Heart right ventricle (tissue), 16 donors: ENCODE data around the gene ZNF101. TPM values are rescaled to one million over a fixed set of nuclear protein-coding genes. Genes with fewer than 3 reads are reported as not detected.
"Not testable (repeated sequence)": the region's sequence is repeated elsewhere in the genome, so short reads cannot be mapped to it uniquely, and the experiment has no call there.

Source experiments
- ATAC-seq, 8 donors: fragments of 200-7000 bp; cut with Tn5 transposase; one replicate each; pipeline ENCODE4 v1.9.1; 2020; ENCODE audit warnings: mild to moderate bottlenecking in 8 of 8, moderate library complexity in 8 of 8, moderate number of reproducible peaks in 1 of 8
- DNase-seq, 2 donors: peaks; one replicate each; pipeline ENCODE4 v3.0.0-alpha.2; 2020
- H3K27ac ChIP-seq, 10 donors: fragments of 200-600 bp; sonication (generic) in 2 of 10; one replicate each; pipeline versions ENCODE4 v1.5.0 to v1.8.0; 2020 to 2022; ENCODE audit warnings: mild to moderate bottlenecking in 3 of 10
- H3K27me3 ChIP-seq, 7 donors: fragments of 200-600 bp; one replicate each; pipeline ENCODE4 v1.8.0; 2021 to 2022; ENCODE audit warnings: mild to moderate bottlenecking in 2 of 7
- H3K36me3 ChIP-seq, 9 donors: fragments of 200-600 bp; sonication (generic) in 1 of 9; one replicate each; pipeline versions ENCODE4 v1.5.0 to v1.8.0; 2020 to 2022; ENCODE audit warnings: mild to moderate bottlenecking in 2 of 9
- H3K4me1 ChIP-seq, 9 donors: fragments of 200-600 bp; sonication (generic) in 1 of 9; one replicate each; pipeline versions ENCODE4 v1.5.0 to v1.8.0; 2020 to 2022; ENCODE audit warnings: mild to moderate bottlenecking in 4 of 9
- H3K4me3 ChIP-seq, 10 donors: fragments of 200-600 bp; sonication (generic) in 2 of 10; one replicate each; pipeline versions ENCODE4 v1.5.0 to v1.8.0; 2020 to 2022; ENCODE audit warnings: mild to moderate bottlenecking in 7 of 10, moderate library complexity in 2 of 10
- H3K9me3 ChIP-seq, 11 donors: fragments of 200-600 bp in 10 of 11; sonication (generic) in 2 of 11; one replicate each; pipeline versions ENCODE4 v1.5.0 to v1.8.0; 2013 to 2022; ENCODE audit warnings: mild to moderate bottlenecking in 2 of 11, control low read depth in 1 of 11, moderate library complexity in 1 of 11
- CTCF ChIP-seq, 9 donors: fragments of 200-600 bp; sonication (generic) in 2 of 9; IDR thresholded peaks; one replicate each; pipeline versions ENCODE4 v1.5.0 to v1.8.0; 2021 to 2022; ENCODE audit warnings: antibody characterized with exemption in 9 of 9, mild to moderate bottlenecking in 5 of 9, moderate library complexity in 1 of 9
- WGBS, 2 donors: extraction: QIAGEN DNeasy Blood & Tissue Kit; methylation state at CpG; one replicate each; pipeline ENCODE4 v1.1.7; 2013; ENCODE audit warnings: inconsistent platforms in 1 of 2; 5-methylcytosine and 5-hydroxymethylcytosine counted together
- intact Hi-C, 10 donors: fragments of 100-400 bp; cut with DNase I; formaldehyde crosslinking; loops; one replicate each; pipeline versions ENCODE4 v1.11.1 to v1.14.2; 2022
- polyA plus RNA-seq, 2 donors: library from polyadenylated mRNA; stranded (reverse); fragments of 200-250 nt; gene quantifications; one replicate each; pipeline ENCODE4 v1.2.3, GENCODE V29; 2013
- total RNA-seq, 10 donors: library from RNA; stranded (reverse); fragmentation: NEBNext Ultra II Directional in 3 of 10; extraction: Animal tissue kit (Norgen Biotek cat#: 25700) in 3 of 10; gene quantifications; one replicate each; pipeline versions ENCODE4 v1.2.1 to v1.2.4, GENCODE V29; 2021 to 2023
- donor health status: Arrhythmogenic right ventricular cardiomyopathy.
- donor health status: ischemic (EF 13 %, LVEDD 7.1; RV severe dilation, severe dysfunction).
- donor health status: healthy with polysubstance abuse.
- donor health status: DM: no; HTN: yes; CAD: no.
- donor health status: DM: no; HTN: no; CAD: no.
- donor health status: ischemic (EF 25% LVEDD 6.9; RV normal size, moderate dysfunction).
- donor health status: ischemic (EF 25% LVEDD 5.7; RV mildly dilated, moderate dysfunction).
- donor health status: healthy.
- donor health status: DM: yes; HTN: yes; CAD: no.
- donor health status: Ischemic cardiomyopathy.
- donor health status: ischemic (EF 35%, LVEDD 5.7; RV mildly dilated, moderate dysfunction).
- donor health status: nonischemic (EF 11% LVEDD 7.7; RV severe dilation, severe dysfunction).
- donor health status: DM: yes; HTN: yes; CAD: no.
- donor health status: PGD.
- donor health status: ischemic (EF 29% LVEDD 5.4; RV normal size, mild dysfunction).
- donor health status: nonischemic (EF 23%, LVEDD 6.1; RV moderate dilation, normal function).

ZNF101 gene
- total and polyA plus RNA-seq, 12 donors, result 2.5 to 6.9 (median 3.8) TPM

DNA sequence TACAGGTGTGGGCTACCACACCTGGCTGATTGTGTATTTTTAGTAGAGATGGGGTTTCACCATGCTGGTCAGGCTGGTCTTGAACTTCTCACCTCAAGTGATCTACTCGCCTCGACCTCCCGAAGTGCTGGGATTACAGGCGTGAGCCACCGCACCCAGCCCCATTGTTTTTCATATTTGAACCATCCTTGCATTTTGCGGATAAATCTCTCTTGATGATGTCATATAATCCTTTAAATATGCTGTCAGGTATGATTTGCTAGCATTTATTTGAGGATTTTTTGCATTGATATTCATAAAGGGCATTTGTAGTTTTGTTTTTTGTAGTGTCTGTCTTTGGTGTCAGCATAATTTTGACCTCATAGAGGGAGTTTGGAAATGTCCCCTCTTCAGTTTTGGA lies 5.7 kb downstream of the ZNF101 start:
- Histone ChIP-seq H3K4me3 (no peak overlapping the region), H3K27me3 (no peaks in the 10 kb centered on the region), H3K4me1 (peaks cover 0 to 12% (median 8%) of the 10 kb centered on the region in 9 donors), H3K27ac (no peak overlapping the region), H3K36me3 (peaks cover 0 to 77% (median 20%) of the 10 kb centered on the region in 9 donors), H3K9me3 (peaks cover 0 to 73% (median 3%) of the 10 kb centered on the region in 11 donors)
- intact Hi-C loops, result loop anchor here in 1 of 10 donors (10.0 kb wide), 1 partner anchor 60 kb away; the partner anchor contains the start of gene ZNF14
- TF ChIP-seq CTCF (IDR thresholded peaks at IDR 0.05), result no peak
- ATAC-seq (no peak), DNase-seq (no peak)
- 98 to 100% methylated on average over 6 of the region's 6 CpGs for WGBS, 2 donors

- 95 to 98% methylated on average over 7 of the region's 7 CpGs for WGBS, 2 donors
- H3K36me3 ChIP-seq, result peaks cover 0 to 100% (median 30%) of the 10 kb centered on the region in 9 donors
- intact Hi-C loops, result loop anchor here in 1 of 10 donors (10.0 kb wide), 1 partner anchor 57 kb away; the partner anchor contains the start of gene ZNF14
- H3K27ac ChIP-seq, result no peak overlapping the region
- no peaks in the 10 kb centered on the region for H3K4me1 ChIP-seq
- H3K4me3 ChIP-seq, result no peak overlapping the region
- DNase-seq, result no peak
- peaks cover 0 to 95% (median 8%) of the 10 kb centered on the region in 11 donors for H3K9me3 ChIP-seq
- no peaks in the 10 kb centered on the region for H3K27me3 ChIP-seq
- no peak for ATAC-seq
- TF ChIP-seq CTCF (IDR thresholded peaks at IDR 0.05), result no peak
Measured at GRCh38 chr19:19677579-19677978, 8.9 kb downstream of the ZNF101 start.

DNA sequence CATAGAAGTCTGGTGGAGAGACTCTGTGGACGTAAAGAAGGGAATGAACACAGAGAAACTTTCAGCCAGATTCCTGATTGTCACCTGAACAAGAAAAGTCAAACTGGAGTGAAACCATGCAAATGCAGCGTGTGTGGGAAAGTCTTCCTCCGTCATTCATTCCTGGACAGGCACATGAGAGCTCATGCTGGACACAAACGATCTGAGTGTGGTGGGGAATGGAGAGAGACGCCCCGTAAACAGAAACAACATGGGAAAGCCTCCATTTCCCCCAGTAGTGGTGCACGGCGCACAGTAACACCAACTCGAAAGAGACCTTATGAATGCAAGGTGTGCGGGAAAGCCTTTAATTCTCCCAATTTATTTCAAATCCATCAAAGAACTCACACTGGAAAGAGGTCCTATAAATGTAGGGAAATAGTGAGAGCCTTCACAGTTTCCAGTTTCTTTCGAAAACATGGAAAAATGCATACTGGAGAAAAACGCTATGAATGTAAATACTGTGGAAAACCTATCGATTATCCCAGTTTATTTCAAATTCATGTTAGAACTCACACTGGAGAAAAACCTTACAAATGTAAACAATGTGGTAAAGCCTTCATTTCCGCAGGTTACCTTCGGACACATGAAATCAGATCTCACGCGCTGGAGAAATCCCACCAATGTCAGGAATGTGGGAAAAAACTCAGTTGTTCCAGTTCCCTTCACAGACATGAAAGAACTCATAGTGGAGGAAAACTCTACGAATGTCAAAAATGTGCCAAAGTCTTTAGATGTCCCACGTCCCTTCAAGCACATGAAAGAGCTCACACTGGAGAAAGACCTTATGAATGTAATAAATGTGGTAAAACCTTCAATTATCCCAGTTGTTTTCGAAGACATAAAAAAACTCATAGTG lies 10.8 kb downstream of the ZNF101 start:
- peaks cover 0 to 87% (median 30%) of the 10 kb centered on the region in 9 donors for H3K36me3 ChIP-seq
- intact Hi-C loops, result loop anchor here in 1 of 10 donors (10.0 kb wide), 1 partner anchor 55 kb away; the partner anchor contains the start of gene ZNF14
- DNase-seq (no peak), ATAC-seq (no peak)
- WGBS, 2 donors, result 98% methylated on average over 20 of the region's 20 CpGs
- no peak for TF ChIP-seq CTCF (IDR thresholded peaks at IDR 0.05)
- H3K4me3 ChIP-seq, result no peak overlapping the region
- no peak overlapping the region for H3K27ac ChIP-seq
- no peaks in the 10 kb centered on the region for H3K27me3 ChIP-seq
- no peaks in the 10 kb centered on the region for H3K4me1 ChIP-seq
- H3K9me3 ChIP-seq, result peaks cover 0 to 100% (median 8%) of the 10 kb centered on the region in 11 donors

DNA sequence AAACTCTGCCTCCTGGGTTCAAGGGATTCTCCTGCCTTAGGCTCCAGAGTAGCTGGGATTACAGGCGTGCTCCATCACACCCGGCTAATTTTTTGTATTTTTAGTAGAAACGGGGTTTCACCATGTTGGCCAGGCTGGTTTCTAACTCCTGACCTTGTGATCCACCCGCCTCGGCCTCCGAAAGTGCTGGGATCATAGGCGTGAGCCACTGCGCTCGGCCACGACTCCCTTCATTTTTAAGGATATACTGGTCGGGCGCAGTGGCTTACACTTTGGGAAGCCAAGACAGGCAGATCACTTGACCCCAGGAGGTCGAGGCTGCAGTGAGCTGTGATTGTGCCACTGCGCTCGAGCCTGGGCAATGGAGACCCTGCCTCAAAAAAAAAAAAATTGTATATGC lies 17.5 kb downstream of the ZNF101 start:
- H3K27ac ChIP-seq, H3K4me3 ChIP-seq, ATAC-seq, intact Hi-C loops, H3K4me1 ChIP-seq, H3K27me3 ChIP-seq, DNase-seq: not testable (repeated sequence)
- peaks cover 0 to 20% (median 0%) of the 10 kb centered on the region in 9 donors for H3K36me3 ChIP-seq
- H3K9me3 ChIP-seq, result peaks cover 0 to 81% (median 3%) of the 10 kb centered on the region in 11 donors
- 95 to 97% methylated on average over 15 of the region's 15 CpGs for whole genome bisulfite sequencing, 2 donors
